Adrenal gland (tissue), 5 donors: ENCODE measurements around the gene RPS19.

Experiments
- CTCF ChIP-seq, 6 experiments: fragments of 450-650 bp in 4 of 6; fragments of 200-600 bp in 2 of 6; sonication (generic) in 1 of 6; IDR thresholded peaks; 1 replicate in 5 of 6; 2 replicates in 1 of 6; pipeline versions ENCODE4 v1.5.1 to v1.8.0; 2016 to 2021; ENCODE audit warnings: antibody characterized with exemption in 6 of 6, mild to moderate bottlenecking in 2 of 6, moderate library complexity in 1 of 6
- POLR2A ChIP-seq, 2 donors: fragments of 450-650 bp; IDR thresholded peaks; one replicate each; pipeline ENCODE4 v1.6.1; 2017; ENCODE audit warnings: antibody characterized with exemption in 2 of 2, mild to moderate bottlenecking in 2 of 2, moderate library complexity in 1 of 2
- donor health status: DM: no; HTN: no; CAD: no.

GRCh38 chr19:41892173-41892902, 32.3 kb downstream of the RPS19 start:
- TF ChIP-seq POLR2A (IDR thresholded peaks at IDR 0.05), result no peak
- TF ChIP-seq CTCF (IDR thresholded peaks at IDR 0.05), result no peak
